ENCODE data around the gene ADGRL2. TPM values are rescaled to one million over a fixed set of nuclear protein-coding genes. Genes with fewer than 3 reads are reported as not detected.

The ADGRL2 gene
- total RNA-seq, 1 donor from 2014 or later: 126 TPM

- no peaks in the 10 kb centered on the region for H3K36me3 ChIP-seq (ENCODE audit: insufficient read depth, low read length)
- no peak overlapping the region for H3K4me2 ChIP-seq (ENCODE audit: low read length)
- no peaks in the 10 kb centered on the region for H3K27me3 Mint-ChIP-seq (ENCODE audit: low read depth, unreplicated experiment)
- H2AFZ ChIP-seq (ENCODE audit: low read depth, low read length): no peak overlapping the region
- DNase-seq (ENCODE audit: low read depth) (no peak), FAIRE-seq (no peak)
- no peaks in the 10 kb centered on the region for H3K4me1 ChIP-seq (ENCODE audit: insufficient read depth, low read length)
- H3K27me3 ChIP-seq (ENCODE audit: insufficient read depth, low read length): no peaks in the 10 kb centered on the region
- H3K27ac ChIP-seq (ENCODE audit: low read depth, low read length): no peak overlapping the region
- no peaks in the 10 kb centered on the region for H3K79me2 ChIP-seq (ENCODE audit: insufficient read depth, low read length)
- no peak overlapping the region for H3K4me3 ChIP-seq (ENCODE audit: insufficient read depth, low read depth, low read length)
- peaks cover 2% of the 10 kb centered on the region for H3K36me3 Mint-ChIP-seq (ENCODE audit: low read depth, unreplicated experiment)
- no peak overlapping the region for H3K27ac Mint-ChIP-seq (ENCODE audit: unreplicated experiment)
- no peaks in the 10 kb centered on the region for H3K9me3 ChIP-seq (ENCODE audit: insufficient read depth, low read depth, low read length)
- H3K9ac ChIP-seq (ENCODE audit: low read length): no peak overlapping the region
- no peaks in the 10 kb centered on the region for H4K20me1 ChIP-seq (ENCODE audit: insufficient read depth, low read length)
- no peaks in the 10 kb centered on the region for H3K9me3 Mint-ChIP-seq (ENCODE audit: unreplicated experiment)
- peaks cover 7% of the 10 kb centered on the region for H3K4me1 Mint-ChIP-seq (ENCODE audit: low read depth, unreplicated experiment)
- no peak overlapping the region for H3K4me3 Mint-ChIP-seq (ENCODE audit: unreplicated experiment)
- TF ChIP-seq CTCF (IDR thresholded peaks at IDR 0.05; ENCODE audit: insufficient read depth, low read depth, low read length) (no peak), EZH2 (IDR thresholded peaks at IDR 0.05; ENCODE audit: insufficient read depth, low read length) (no peak)
Observed at GRCh38 chr1:81982523-81982922, 181.8 kb downstream of the ADGRL2 start.

GRCh38 chr1:81989524-81989923, 188.8 kb downstream of the ADGRL2 start:
- H3K9ac ChIP-seq (ENCODE audit: low read length): no peak overlapping the region
- no peak overlapping the region for H3K27ac ChIP-seq (ENCODE audit: low read depth, low read length)
- Mint-ChIP-seq H3K4me1 (ENCODE audit: low read depth, unreplicated experiment) (no peaks in the 10 kb centered on the region), H3K9me3 (ENCODE audit: unreplicated experiment) (no peaks in the 10 kb centered on the region), H3K27me3 (ENCODE audit: low read depth, unreplicated experiment) (no peaks in the 10 kb centered on the region), H3K36me3 (ENCODE audit: low read depth, unreplicated experiment) (peaks cover 5% of the 10 kb centered on the region), H3K27ac (ENCODE audit: unreplicated experiment) (no peak overlapping the region), H3K4me3 (ENCODE audit: unreplicated experiment) (no peak overlapping the region)
- FAIRE-seq (no peak), DNase-seq (ENCODE audit: low read depth) (no peak)
- no peak overlapping the region for H3K4me3 ChIP-seq (ENCODE audit: insufficient read depth, low read depth, low read length)
- no peaks in the 10 kb centered on the region for H3K9me3 ChIP-seq (ENCODE audit: insufficient read depth, low read depth, low read length)
- H2AFZ ChIP-seq (ENCODE audit: low read depth, low read length): no peak overlapping the region
- H3K27me3 ChIP-seq (ENCODE audit: insufficient read depth, low read length): no peaks in the 10 kb centered on the region
- no peak overlapping the region for H3K4me2 ChIP-seq (ENCODE audit: low read length)
- H3K4me1 ChIP-seq (ENCODE audit: insufficient read depth, low read length): no peaks in the 10 kb centered on the region
- no peaks in the 10 kb centered on the region for H4K20me1 ChIP-seq (ENCODE audit: insufficient read depth, low read length)
- H3K79me2 ChIP-seq (ENCODE audit: insufficient read depth, low read length): no peaks in the 10 kb centered on the region
- H3K36me3 ChIP-seq (ENCODE audit: insufficient read depth, low read length): peaks cover 3% of the 10 kb centered on the region
- TF ChIP-seq EZH2 (IDR thresholded peaks at IDR 0.05; ENCODE audit: insufficient read depth, low read length): no peak
- no peak for TF ChIP-seq CTCF (IDR thresholded peaks at IDR 0.05; ENCODE audit: insufficient read depth, low read depth, low read length)

GRCh38 chr1:81990241-81990640, 189.5 kb downstream of the ADGRL2 start:
- Mint-ChIP-seq H3K4me3 (ENCODE audit: unreplicated experiment) (no peak overlapping the region), H3K27ac (ENCODE audit: unreplicated experiment) (no peak overlapping the region), H3K4me1 (ENCODE audit: low read depth, unreplicated experiment) (no peaks in the 10 kb centered on the region), H3K36me3 (ENCODE audit: low read depth, unreplicated experiment) (peaks cover 5% of the 10 kb centered on the region), H3K27me3 (ENCODE audit: low read depth, unreplicated experiment) (no peaks in the 10 kb centered on the region), H3K9me3 (ENCODE audit: unreplicated experiment) (no peaks in the 10 kb centered on the region)
- H3K9ac ChIP-seq (ENCODE audit: low read length): no peak overlapping the region
- H3K27me3 ChIP-seq (ENCODE audit: insufficient read depth, low read length): no peaks in the 10 kb centered on the region
- no peak overlapping the region for H3K4me3 ChIP-seq (ENCODE audit: insufficient read depth, low read depth, low read length)
- DNase-seq (ENCODE audit: low read depth) (no peak), FAIRE-seq (no peak)
- H3K27ac ChIP-seq (ENCODE audit: low read depth, low read length): no peak overlapping the region
- peaks cover 3% of the 10 kb centered on the region for H3K36me3 ChIP-seq (ENCODE audit: insufficient read depth, low read length)
- no peaks in the 10 kb centered on the region for H3K79me2 ChIP-seq (ENCODE audit: insufficient read depth, low read length)
- H3K9me3 ChIP-seq (ENCODE audit: insufficient read depth, low read depth, low read length): no peaks in the 10 kb centered on the region
- no peak overlapping the region for H2AFZ ChIP-seq (ENCODE audit: low read depth, low read length)
- no peak overlapping the region for H3K4me2 ChIP-seq (ENCODE audit: low read length)
- H4K20me1 ChIP-seq (ENCODE audit: insufficient read depth, low read length): no peaks in the 10 kb centered on the region
- no peaks in the 10 kb centered on the region for H3K4me1 ChIP-seq (ENCODE audit: insufficient read depth, low read length)
- TF ChIP-seq CTCF (IDR thresholded peaks at IDR 0.05; ENCODE audit: insufficient read depth, low read depth, low read length): no peak
- no peak for TF ChIP-seq EZH2 (IDR thresholded peaks at IDR 0.05; ENCODE audit: insufficient read depth, low read length)

Data from astrocyte (in vitro differentiated cells and primary cell).